Stimulated activated CD4-positive, alpha-beta T cell treated with anti-CD3 and anti-CD28 coated beads, Interleukin-12 subunit alpha, Interleukin-12 subunit beta, amount 100 ng/mL, for 48 hours (primary cell): ENCODE results near the gene MAN2B1.
"Not testable (repeated sequence)": the region's sequence is repeated elsewhere in the genome, so short reads cannot be mapped to it uniquely, and the experiment has no call there.

Experiments used
- DNase-seq, 3 donors: peaks; one replicate each; pipeline ENCODE4 v3.0.0-alpha.2; 2020; ENCODE audit warnings: low read depth in 2 of 3, low spot score in 1 of 3

MAN2B1 gene

DNA sequence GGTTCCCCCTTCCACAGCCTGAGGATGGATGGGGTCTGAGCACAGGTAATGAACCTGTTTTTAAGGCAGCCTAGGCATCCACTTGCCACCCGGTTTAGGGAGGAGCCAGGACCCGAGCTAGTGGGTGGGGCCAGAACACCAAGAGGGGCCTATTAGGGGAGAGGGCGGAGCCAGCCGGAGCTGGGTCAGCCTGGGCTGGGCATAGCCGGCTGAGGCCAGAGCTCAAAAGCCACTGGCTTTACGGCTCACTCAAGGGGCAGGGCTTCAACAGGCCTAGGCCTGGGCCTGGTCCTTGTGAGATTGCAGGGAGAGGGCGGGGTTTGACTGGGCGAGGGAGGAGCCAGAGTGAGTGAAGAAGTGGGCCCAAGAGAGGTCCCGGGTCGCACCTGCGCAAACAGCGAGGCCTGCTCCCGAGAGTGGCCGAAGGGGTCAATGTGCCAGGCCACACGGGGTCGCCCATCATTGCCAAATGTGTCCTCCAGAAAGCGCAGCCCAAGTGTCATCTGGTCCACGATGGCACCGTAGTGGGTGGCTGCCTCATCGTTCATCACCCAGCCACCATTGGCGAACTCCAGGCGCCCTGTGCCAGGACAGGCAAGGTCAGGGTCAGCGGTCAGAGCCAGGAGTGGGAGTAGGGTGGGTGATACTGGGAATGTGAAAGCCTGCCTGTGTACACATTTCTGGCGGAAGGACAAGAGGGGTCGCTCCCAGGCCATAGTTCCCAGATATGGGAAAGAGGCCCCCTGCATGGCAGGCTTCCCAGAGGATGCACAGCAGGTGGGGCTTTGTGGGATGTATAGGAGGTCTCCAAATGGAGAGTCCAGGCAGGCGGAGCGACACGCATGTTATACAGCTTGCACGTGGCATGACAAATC, 1.9 kb downstream of the MAN2B1 start:
- DNase-seq: no peak

DNA sequence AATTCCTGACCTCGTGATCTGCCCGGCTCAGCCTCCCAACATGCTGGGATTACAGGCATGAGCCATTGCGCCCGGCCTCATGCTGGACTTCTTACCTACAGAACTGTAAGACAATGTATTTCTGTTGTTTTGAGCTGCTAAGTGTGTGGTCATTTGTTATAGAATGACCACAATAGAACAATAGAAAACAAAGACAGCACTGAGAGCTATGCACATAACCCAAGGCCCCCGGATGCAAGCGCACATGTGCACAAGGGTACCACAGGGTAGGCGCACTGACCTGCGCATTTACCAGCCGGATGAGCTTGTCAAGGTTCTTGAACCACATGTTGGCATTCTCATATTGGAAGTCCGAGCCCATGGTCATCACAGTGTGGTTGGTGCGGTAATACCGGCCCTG, 5.6 kb downstream of the MAN2B1 start:
- DNase-seq: no peak

DNA sequence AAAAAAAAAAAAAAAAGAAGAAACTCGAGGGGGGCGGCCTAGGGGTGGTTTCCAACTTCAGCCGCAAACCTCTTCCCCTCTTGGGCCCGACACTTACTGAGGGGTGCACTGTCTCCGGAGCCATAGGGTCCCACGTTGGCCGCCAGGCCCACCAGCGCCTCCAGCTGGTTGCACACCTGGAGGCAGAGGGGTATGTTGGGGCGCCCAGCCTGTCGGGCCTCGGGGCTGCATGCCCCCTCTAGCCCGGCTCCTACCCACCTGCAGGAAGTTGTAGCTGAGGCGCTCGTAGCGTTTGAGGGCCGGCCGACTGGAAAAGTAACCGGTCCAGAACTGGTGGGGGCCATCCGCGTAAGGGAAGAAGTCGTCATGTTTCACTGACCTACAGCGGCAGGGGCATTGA, 8.6 kb downstream of the MAN2B1 start:
- no peak for DNase-seq

DNA sequence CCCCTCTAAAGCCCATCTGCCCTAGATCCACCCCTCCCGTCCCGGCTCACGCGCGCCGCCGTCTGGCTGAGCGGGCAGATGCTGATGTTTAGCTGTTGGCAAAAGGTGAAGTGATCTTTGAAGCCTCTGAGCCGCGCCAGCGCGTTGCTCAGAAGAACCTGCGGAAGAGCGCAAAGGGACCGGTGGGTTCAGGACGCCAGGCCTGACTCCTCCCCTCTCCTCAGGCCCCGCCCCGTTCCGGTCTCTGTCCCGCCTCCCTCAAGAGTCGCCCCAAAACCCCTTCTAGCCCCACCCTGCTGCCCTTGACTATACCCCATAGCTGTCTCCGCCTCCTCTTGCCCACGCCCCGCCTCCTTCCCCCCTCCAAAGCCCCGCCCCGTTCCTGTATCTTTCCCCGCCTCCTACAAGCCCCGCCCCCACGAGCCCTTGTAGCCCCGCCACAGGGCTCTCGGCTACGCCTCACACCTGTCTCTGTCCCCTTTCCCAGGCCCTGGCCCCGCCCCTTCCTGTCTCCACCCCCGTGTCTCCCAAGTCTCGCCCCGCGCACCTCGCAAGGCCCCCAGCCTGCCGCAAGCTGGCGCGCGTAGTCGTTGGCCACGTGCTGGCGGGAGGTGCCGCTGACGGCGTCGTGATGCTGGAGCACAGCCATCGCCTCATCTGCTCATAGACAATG, 9.5 kb downstream of the MAN2B1 start:
- DNase-seq: no peak

DNA sequence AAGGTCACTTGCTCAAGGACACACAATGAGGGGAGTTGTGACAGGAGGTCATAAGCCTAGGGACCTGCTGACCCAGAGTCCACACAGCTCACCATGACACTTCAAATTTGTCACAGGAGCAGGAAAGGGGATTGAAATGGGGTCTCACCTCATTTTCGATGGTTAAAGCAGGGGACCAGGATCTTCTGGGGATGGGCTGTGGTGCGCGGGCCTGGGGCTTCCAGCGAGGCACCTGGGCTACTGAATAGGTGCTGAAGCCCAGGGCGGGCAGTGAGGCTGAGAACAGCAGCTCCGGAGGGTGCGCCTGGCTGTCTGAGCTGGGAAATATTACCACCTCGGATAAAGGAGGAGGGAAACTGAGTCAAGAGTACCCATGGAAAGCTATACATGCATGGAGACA, 11.0 kb downstream of the MAN2B1 start:
- no peak for DNase-seq

DNA sequence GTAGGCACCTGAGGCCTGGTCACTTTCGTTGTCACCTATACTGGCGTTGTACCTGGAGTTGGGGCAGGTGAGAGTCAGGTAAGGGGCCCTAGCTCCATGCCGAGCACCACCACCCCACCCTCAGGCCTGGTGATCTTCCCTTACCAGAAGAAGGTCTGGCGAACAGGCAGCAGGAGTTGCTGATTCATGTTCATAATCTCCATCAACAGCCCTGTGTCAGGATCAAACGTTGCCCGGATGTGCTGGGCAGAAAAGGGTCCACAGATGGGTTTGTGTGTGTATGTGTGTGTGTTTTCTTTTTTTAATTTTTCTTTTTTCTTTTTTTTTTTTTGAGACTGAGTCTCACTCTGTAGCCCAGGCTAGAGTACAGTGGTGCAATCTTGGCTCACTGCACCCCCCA, 14.3 kb downstream of the MAN2B1 start:
- no peak for DNase-seq

DNA sequence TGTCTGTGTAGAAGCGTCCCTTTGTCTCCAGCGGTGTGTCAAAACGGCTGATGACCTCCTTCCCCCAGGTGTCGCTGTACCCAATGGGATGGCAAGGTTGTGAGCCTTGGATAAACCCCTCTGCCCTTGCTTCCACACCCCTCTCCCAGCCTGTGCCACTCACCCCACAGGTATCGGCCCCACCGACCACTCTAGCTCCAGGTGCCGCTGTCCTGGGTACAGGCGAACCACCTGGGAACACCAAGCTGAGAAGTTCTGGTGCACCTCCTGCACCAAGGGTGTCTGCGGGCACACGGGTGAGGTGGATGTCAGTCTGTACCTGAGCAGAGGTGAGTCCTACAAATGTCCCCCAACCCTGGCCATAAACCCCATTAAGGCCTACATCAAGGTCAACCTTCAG, 16.6 kb downstream of the MAN2B1 start:
- no peak for DNase-seq

DNA sequence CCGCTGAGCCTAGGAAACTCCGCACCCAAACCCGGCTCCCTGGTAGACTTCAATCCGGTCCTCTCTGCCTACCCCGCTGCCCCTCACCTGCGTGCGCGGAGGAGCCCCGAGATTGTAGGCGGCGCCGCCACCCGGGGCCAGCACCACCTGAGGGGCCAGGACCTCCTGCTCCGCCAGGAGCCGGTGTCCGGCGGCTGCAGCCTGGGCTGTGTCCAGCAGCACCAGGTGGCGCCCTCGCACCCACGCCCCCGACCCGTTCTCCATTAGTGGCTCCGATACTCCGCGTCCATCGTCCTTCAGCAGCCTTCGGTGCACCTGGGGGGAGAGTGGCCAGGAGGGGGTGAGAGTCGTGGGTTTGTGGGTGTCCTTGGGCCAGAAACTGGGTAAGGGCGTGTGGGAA, 18.5 kb downstream of the MAN2B1 start:
- no peak for DNase-seq

DNA sequence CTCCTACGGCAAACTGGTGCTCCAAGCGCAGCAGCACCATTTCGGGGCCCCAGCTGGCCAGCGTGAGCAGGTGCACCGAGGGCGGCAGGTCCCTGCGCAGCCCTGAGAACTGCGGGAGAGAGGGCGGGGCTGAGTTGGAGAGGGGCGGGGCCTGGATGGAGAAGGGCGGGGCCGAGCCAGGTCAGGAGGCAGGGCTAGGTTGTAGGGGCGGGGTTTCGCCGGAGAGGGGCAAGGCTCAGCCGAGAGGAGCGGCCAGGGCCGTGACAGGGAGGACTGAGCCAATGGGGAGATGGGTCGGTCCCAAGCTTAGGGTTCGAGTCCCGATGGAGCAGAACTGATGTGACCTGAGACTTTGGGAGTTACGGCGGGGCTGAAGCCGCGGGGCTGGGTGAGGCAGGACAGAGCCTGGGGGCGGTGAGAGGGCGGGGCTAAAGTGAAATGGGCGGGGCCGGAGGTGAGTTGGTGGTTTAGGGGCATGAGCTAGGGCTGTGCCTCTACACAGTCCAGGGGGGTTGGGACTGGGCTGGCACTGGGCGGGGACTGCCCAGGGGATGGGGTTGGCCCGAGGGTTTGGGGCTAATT, 19.0 kb downstream of the MAN2B1 start:
- DNase-seq: peak in 2 of 3 donors; percentile 25 to 37

DNA sequence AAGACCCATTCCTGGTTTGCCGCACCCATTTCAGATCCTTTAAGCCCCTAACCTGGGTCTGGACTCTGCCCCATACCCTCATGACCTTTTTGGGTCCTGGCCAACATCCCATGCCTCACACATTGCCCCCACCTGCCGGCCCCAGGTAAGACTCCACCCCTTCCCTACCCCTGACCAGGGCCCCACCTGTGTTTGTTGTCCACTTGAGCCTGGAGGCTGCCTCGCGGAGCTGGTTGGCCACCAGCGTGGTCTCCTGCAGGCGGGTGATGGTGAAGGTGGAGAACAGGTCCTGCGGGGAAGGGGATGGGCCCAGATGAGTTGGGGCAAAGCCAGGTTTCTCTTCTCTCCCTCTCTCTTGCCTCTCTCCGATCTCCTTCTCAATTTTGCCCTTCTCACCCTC, 19.5 kb downstream of the MAN2B1 start:
- no peak for DNase-seq

DNA sequence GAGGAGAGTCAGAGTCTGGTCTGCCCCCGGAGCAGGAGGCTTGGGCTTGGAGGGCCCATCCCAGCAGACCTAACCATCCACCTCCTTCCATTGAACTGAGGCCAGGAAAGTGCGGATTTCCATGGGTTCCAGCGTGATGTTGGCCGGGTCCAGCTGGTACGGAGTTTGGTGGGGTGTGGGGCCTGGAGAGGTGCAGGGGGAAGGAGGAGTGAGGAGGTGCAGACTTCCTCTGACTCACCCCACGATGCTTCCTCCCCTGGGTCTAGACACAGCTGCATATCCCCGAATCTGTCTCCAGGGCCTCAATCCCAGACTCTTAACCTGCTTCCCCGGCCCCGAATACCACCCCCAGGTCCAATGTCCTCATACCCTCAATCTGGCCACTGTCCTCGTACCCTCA, 20.0 kb downstream of the MAN2B1 start:
- DNase-seq: no peak

DNA sequence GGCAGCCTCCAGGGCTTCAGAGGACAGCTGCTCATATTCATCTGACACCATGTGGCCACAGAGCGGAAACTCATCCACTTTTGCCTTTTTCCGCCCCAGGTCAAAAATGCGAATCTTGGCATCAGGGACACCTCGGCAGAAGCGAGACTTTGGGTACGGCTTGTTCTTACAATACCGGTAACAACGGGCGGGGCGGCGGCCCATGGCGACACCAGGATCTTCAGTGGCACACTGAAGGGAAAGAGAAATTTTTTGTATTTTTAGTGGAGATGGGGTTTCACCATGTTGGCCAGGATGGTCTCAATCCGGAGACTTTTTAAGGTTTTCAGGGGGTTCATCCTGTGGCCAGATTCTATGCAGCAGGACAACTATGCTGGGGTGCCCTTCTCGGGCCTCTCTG, 22.8 kb downstream of the MAN2B1 start:
- not testable (repeated sequence) for DNase-seq

DNA sequence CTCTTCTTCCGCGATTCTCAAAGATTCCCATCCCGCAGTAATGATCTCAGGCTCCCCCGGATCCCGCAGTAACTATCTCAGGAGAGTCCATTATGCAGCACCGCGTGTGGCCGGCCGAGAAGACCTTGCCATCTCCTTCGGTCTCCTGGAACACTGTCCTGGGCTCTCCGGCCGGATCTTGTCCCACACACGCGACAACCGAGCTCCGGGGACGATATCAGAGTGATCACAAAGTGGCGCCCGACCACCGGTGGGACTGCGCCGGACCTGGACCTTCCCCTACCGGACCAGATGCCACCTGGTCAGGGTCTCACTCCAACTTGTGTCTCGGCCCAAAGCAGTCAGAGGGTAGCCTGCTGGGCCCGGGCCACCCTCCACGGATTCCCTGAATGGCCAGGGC, 24.0 kb downstream of the MAN2B1 start:
- DNase-seq: no peak

DNA sequence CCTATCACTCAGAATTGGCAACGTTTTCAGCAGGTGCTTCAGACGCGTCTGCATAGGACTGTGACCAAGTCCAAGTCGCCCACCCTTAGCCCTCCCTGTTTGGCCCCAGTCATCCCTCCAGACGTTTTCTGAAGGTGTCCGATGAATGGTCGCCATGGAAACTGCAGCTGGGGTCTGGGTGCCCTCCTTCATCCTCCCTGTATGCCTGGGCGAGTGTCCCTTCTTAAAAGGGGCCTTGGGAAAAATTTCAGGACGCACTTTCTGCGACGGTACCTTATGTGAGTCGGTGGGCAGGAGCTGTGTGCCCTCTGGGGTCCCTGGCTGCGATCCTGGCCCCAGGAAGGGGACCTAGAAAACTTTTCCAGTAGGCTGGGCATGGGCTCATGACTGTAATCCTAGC, 25.1 kb downstream of the MAN2B1 start:
- no peak for DNase-seq

DNA sequence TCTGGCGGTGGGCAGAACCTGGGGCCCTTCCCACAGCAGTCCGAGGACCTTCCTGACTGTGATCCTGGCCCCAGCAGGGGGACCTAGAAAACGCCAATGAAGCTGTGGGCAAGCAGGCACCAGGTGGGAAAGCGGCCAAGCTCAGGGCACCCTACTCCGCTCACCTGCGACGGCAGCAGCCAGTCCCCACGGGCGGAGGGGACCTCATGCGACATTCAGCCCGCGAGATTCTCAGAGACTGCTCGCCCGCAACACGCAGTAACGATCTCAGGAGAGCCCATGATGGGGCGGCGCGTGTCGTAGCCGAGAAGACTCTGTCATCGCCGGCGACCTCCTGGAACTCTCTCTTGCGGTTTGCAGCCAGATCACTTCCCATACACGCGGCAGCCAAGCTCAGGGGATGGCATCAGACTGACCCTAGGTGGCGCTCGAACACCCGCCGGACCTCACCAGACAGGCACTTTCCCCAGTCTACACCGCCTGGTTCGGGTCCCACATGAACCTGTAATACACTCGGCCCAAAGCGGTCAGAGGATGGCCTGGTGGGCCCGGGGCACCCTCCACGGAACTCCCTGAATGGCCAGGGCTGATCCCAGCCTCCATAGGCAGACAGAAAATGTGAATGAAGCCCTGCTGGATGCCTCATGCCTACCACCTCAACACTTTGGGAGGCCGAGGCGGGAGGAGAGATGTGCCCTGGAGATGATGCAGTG, 26.5 kb downstream of the MAN2B1 start:
- peak; percentile 85 to 89 (median 86) for DNase-seq

DNA sequence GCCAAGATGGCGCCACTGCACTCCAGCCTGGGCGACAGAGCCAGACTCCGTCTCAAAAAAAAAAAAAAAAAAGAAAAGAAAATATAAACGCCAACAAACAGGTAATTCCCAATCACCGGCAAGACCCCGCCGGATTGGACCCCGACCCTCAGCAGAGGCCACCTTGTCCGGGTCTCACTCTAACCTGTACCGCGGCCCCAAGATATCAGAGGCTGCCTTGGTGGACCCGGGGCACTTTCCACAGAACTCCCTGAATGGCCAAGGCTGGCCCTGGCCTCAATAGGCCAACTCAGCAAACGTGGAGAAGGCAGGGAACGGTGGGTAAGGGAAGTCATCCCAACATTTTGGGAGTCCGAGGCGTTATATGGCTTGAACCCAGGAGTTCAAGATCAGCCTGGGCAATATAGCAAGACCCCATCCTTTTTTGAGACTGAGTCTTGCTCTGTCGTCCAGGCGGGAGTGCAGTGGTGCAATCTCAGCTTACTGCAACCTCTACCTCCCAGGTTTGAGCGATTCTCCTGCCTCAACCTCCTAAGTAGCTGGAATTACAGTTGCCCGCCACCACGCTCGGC, 27.8 kb downstream of the MAN2B1 start:
- no peak for DNase-seq

DNA sequence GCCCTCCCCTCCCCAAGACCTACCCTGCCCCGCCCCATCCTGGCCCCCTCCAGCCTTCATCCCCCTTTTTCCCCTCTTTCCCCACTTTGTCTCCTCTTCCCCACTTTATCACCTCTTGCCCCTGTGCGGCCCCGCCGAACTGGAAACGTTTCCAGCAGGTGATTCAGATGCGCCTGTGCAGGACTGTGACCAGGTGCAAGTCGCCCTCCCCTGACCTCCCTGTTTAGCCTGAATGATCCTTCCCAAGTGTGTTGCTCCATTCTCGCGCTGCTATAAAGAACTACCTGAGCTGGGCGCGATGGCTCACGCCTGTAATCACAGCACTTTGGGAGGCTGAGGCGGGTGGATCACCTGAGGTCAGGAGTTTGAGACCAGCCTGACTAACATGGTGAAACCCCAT, 29.9 kb downstream of the MAN2B1 start:
- DNase-seq: no peak

DNA sequence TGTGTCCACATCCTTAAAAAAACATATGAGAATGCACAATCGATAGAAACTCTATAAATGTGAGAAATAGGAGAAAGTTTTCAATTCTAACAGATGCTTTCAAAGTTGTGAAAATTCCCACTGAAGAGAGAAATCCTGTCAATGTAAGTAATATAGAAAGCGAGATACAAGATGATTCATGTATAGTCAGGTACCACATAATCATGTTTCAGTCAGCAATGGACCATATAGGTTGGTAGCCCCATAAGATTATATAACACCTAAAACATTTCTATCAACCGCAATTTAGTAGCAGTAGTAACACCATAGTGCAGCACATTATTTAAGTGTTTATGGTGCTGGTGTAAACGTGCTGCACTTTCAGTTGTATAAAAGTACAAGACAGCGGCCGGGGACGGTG, 37.3 kb downstream of the MAN2B1 start:
- DNase-seq: no peak

DNA sequence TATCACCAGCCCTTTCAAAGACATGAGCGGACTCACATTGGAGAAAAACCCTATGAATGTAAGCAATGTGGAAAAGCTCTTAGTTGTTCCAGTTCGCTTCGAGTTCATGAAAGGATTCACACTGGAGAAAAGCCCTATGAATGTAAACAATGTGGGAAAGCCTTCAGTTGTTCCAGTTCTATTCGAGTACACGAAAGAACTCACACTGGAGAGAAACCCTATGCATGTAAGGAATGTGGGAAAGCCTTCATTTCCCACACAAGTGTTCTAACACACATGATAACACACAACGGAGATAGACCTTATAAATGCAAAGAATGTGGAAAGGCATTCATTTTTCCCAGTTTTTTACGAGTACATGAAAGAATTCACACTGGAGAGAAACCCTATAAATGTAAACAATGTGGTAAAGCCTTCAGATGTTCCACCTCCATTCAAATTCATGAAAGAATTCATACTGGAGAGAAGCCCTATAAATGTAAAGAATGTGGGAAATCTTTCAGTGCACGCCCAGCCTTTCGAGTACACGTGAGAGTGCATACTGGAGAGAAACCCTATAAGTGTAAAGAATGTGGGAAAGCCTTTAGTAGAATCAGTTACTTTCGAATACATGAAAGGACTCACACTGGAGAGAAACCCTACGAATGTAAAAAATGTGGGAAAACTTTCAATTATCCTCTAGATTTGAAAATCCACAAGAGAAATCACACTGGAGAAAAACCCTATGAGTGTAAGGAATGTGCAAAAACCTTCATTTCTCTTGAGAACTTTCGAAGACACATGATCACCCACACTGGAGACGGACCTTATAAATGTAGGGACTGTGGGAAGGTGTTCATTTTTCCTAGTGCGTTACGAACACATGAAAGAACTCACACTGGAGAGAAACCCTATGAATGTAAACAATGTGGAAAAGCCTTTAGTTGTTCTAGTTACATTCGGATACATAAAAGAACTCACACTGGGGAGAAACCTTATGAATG, 38.2 kb downstream of the MAN2B1 start:
- DNase-seq: no peak

DNA sequence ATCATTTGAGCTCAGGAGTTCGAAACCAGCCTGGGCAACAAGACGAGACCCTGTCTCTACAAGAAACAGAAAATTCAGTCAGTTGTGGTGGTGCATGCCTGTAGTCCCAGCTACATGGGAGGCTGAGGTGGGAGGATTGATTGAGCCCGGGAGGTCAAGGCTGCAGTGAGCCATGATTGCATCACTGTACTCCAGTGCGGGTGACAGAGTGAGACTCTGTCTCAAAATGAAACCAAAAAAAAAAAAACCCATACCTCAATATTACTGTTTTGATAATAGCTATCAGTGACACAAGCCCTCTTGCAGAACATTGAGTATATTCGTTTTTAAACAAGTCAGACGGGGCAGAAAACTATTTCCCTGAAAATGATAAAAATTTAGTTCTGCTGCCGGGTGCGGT, 39.6 kb downstream of the MAN2B1 start:
- DNase-seq: no peak
